ENCODE results near the gene SCMH1. TPM values are rescaled to one million over a fixed set of nuclear protein-coding genes. Genes with fewer than 3 reads are reported as not detected.

SCMH1 gene
- total RNA-seq, 1 donor from 2014 or later, result 5.0 TPM

DNA sequence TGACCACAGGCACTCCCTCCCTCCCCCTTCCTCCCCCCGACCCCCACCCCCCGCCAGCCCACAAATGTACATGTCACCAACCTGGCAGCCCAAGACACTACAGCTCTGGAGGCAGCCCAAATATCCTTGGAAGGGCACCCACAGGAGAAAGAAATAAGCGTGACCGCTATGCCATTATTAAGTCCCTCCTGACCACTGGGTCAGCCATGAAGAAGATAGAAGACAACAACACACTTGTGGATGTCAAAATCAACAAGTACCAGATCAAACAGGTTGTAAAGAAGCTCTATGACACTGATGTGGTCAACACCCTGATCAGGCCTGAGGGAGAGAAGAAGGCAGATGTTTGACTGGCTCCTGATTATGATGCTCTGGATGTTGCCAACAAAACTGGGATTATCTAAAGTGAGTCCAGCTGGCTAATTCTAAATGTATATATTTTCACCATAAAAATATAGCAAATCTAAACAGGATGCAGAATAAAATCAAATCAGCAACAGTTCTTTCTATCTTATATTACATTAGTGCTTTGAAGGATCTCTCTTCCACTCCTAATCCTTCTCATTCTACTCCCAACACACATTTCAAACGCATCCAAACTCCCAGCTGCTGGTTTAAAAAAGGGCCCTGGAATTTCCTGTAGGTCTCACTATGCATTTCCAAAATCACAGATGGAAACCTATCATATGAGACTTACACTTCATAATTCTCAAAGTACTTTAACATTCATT is 143.2 kb downstream of the SCMH1 start:
- TF ChIP-seq, protein P1, sequence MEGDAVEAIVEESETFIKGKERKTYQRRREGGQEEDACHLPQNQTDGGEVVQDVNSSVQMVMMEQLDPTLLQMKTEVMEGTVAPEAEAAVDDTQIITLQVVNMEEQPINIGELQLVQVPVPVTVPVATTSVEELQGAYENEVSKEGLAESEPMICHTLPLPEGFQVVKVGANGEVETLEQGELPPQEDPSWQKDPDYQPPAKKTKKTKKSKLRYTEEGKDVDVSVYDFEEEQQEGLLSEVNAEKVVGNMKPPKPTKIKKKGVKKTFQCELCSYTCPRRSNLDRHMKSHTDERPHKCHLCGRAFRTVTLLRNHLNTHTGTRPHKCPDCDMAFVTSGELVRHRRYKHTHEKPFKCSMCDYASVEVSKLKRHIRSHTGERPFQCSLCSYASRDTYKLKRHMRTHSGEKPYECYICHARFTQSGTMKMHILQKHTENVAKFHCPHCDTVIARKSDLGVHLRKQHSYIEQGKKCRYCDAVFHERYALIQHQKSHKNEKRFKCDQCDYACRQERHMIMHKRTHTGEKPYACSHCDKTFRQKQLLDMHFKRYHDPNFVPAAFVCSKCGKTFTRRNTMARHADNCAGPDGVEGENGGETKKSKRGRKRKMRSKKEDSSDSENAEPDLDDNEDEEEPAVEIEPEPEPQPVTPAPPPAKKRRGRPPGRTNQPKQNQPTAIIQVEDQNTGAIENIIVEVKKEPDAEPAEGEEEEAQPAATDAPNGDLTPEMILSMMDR (IDR thresholded peaks at IDR 0.05; ENCODE audit: insufficient read depth, low read length, severe bottlenecking), result no peak
- Histone ChIP-seq H3K36me3 (ENCODE audit: control insufficient read depth, insufficient read depth, low read length) (no peaks in the 10 kb centered on the region), H3K4me3 (ENCODE audit: low read depth, low read length) (no peak overlapping the region), H3K27me3 (ENCODE audit: control insufficient read depth, insufficient read depth, low read length) (no peaks in the 10 kb centered on the region)
- DNase-seq (ENCODE audit: low read depth) (no peak), FAIRE-seq (no peak)

DNA sequence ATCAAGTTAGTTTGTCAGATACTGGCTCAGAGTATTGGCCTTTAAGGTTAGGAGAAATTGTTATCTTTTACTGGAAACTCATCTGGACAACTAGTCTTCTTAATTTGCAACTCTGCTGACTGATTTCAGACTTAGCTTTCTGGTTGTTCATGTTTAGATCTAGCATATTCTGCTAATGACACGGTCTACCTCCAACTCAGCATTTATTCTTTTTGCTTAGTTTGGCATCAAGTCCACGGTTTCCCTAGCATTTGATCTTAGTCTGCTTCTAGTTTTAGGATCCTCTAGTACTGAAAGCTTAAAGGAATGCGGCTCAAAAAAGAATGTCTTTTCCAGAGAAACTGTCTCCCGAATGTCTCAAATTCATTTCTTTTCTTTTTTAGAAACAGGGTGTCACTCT is 145.0 kb downstream of the SCMH1 start:
- DNase-seq (ENCODE audit: low read depth) (no peak), FAIRE-seq (no peak)
- no peak overlapping the region for H3K4me3 ChIP-seq (ENCODE audit: low read depth, low read length)
- TF ChIP-seq, protein P1 (IDR thresholded peaks at IDR 0.05; ENCODE audit: insufficient read depth, low read length, severe bottlenecking), result no peak
- no peaks in the 10 kb centered on the region for H3K27me3 ChIP-seq (ENCODE audit: control insufficient read depth, insufficient read depth, low read length)
- H3K36me3 ChIP-seq (ENCODE audit: control insufficient read depth, insufficient read depth, low read length), result no peaks in the 10 kb centered on the region

DNA sequence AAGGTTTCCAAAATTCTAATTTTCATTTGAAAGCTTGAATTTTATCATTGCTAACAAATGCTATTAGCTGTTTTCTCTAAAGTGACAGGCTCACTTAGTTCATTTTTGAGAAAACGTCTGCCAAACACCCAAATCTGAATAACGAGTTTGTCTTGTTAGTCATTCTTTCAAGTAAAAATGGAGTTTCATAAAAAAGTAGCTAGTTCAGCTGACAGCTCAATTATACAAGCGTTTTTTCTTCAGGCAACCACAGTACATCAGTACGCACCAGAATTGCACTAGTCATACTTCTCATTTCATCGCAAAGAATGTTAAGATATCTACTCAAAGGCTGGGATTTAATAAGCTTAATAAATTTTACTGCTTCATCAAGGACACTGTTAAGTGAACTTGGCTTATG is 148.3 kb downstream of the SCMH1 start:
- no peak for FAIRE-seq
- no peak for DNase-seq (ENCODE audit: low read depth)

DNA sequence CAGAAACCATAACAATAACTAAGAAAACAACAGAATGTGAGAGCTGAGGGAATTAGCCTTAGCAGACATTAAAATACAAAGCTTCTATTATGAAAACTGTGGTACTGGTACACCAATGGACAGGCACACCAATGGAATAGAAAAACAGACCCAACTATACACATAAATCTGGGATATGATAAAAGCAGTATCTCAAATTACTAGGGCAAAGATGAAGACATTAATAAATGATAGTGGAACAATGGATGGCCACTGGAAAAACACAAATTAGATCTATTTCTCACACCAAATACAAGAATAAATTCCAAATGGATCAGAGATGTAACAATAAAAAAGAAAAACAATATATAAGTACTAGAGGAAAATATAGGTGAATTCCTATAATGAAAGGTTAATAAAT is 155.2 kb downstream of the SCMH1 start:
- TF ChIP-seq, protein P1 (IDR thresholded peaks at IDR 0.05; ENCODE audit: insufficient read depth, low read length, severe bottlenecking), result no peak
- Histone ChIP-seq H3K27me3 (ENCODE audit: control insufficient read depth, insufficient read depth, low read length) (no peaks in the 10 kb centered on the region), H3K36me3 (ENCODE audit: control insufficient read depth, insufficient read depth, low read length) (no peaks in the 10 kb centered on the region), H3K4me3 (ENCODE audit: low read depth, low read length) (no peak overlapping the region)
- FAIRE-seq, result no peak
- no peak for DNase-seq (ENCODE audit: low read depth)

More for the DNA sequence above, 148.3 kb downstream of the SCMH1 start:
- no peaks in the 10 kb centered on the region for H3K27me3 ChIP-seq (ENCODE audit: control insufficient read depth, insufficient read depth, low read length)
- TF ChIP-seq, protein P1 (IDR thresholded peaks at IDR 0.05; ENCODE audit: insufficient read depth, low read length, severe bottlenecking), result no peak
- no peak overlapping the region for H3K4me3 ChIP-seq (ENCODE audit: low read depth, low read length)
- no peaks in the 10 kb centered on the region for H3K36me3 ChIP-seq (ENCODE audit: control insufficient read depth, insufficient read depth, low read length)

DNA sequence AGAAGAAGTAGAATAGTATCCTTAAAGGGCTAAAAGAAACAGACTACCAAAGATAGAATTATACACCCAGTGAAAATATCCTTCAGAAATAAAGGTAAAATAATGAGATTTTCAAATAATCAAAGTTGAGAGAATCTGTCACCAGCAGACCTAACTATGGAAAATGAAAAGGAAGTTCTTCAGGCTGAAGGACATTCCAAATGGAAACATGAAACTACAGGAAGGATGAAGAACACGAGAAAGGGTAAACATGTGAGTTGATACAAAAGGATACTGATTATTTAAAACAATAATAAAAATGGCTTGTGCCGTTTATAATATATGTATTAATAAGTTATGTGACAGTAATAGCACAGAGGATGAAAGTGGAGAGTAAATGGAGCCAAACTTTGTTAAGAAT is 163.5 kb downstream of the SCMH1 start:
- FAIRE-seq (no peak), DNase-seq (ENCODE audit: low read depth) (no peak)
- Histone ChIP-seq H3K4me3 (ENCODE audit: low read depth, low read length) (no peak overlapping the region), H3K36me3 (ENCODE audit: control insufficient read depth, insufficient read depth, low read length) (no peaks in the 10 kb centered on the region), H3K27me3 (ENCODE audit: control insufficient read depth, insufficient read depth, low read length) (no peaks in the 10 kb centered on the region)
- TF ChIP-seq, protein P1 (IDR thresholded peaks at IDR 0.05; ENCODE audit: insufficient read depth, low read length, severe bottlenecking), result no peak

DNA sequence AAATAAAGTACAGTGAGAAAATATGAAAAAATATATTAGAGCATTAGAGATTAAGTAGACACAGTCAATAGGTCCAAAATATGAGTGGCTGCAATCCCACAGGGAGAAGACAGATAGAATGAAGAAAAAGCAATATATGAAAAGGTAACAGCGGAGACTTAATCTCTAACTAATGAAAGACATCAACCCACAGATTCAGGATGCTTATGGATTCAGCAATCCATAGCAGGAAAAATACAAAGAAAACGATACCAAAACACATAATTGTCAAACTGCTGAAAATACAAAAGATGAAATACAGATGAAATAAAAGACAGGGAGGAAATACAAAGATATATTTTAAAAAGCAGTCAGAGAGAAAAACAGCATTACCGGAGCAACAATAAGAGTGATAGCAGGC is 163.9 kb downstream of the SCMH1 start:
- DNase-seq (ENCODE audit: low read depth) (no peak), FAIRE-seq (no peak)
- Histone ChIP-seq H3K4me3 (ENCODE audit: low read depth, low read length) (no peak overlapping the region), H3K36me3 (ENCODE audit: control insufficient read depth, insufficient read depth, low read length) (no peaks in the 10 kb centered on the region), H3K27me3 (ENCODE audit: control insufficient read depth, insufficient read depth, low read length) (no peaks in the 10 kb centered on the region)
- TF ChIP-seq, protein P1 (IDR thresholded peaks at IDR 0.05; ENCODE audit: insufficient read depth, low read length, severe bottlenecking), result no peak
